A673 (cell line): ENCODE results near the gene CCNI.

Source experiments
- CTCF ChIP-seq: fragments of 300-800, 200-600 bp; sonication (generic); conservative IDR thresholded peaks from 2 replicates; pipeline ENCODE4 v1.5.1; 2017; ENCODE audit warnings: low read depth, mild to moderate bottlenecking, antibody characterized with exemption, low read length, moderate library complexity, mixed read lengths
- EZH2 ChIP-seq: fragments of 200-600 bp; sonication (generic); IDR thresholded peaks from 2 replicates; pipeline ENCODE4 v1.6.1; 2017; ENCODE audit warnings: borderline replicate concordance, low read depth, mild to moderate bottlenecking, mixed read lengths, antibody characterized with exemption, low read length; ENCODE audit not compliant: poor library complexity, severe bottlenecking

- TF ChIP-seq CTCF = peak; percentile 49
- TF ChIP-seq EZH2 = no peak
These were observed 23.4 kb downstream of the CCNI start for GRCh38 chr4:77052352-77052751.
